ENCODE data around the gene NDE1. TPM values are rescaled to one million over a fixed set of nuclear protein-coding genes. Genes with fewer than 3 reads are reported as not detected.
"Not testable (repeated sequence)": the region's sequence is repeated elsewhere in the genome, so short reads cannot be mapped to it uniquely, and the experiment has no call there.

Gene NDE1
- polyA plus RNA-seq, 1 of the 3 experiments (the other 2 are of a cell fraction): 27.9 TPM

DNA sequence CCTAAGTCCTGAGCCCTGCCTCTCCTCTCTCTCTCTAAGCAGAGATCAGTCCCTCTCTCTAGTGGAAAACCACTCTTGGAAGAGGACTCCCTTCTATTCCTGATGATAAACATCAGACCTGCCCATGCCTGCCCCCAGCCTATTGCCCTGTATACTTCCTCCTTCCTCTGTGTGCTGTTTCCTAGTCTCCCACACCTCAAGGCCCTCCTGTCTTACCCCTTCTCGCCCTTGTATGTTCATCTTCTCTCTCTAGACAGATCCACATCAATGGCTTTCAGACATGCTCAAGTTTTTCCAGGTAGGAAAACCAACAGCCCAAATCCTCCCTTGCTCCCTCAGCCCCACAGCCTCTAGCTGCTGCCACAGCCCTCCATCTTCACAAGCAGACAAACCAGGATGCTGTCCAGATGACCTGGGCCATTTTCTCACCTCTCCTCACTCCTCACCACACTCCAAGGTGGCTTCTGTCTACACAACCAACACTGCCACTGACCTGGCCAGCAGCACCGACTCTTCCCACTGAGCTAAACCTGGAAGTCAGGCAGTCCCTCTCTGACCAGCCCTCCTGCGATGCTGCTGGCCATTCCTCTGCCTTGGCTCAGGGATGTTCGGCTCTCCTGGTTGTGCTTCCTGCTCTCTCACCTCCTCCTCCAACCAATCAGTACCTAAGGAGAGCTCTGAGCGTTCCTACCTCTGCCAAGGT is 43.4 kb upstream of the NDE1 start:
- no peaks in the 10 kb centered on the region for H3K9me3 ChIP-seq
- no peak overlapping the region for H3K9ac ChIP-seq
- CTCF ChIA-PET: interaction anchor here (1.0 to 1.5 kb wide), 2 partner anchors 37 to 179 kb away, joined by 4 read pairs; no protein-coding TSS in a partner anchor
- TF ChIP-seq RFX5 (IDR thresholded peaks at IDR 0.05; ENCODE audit: low read length) (no peak), TEAD4 (IDR thresholded peaks at IDR 0.05; ENCODE audit: borderline replicate concordance, insufficient read depth) (no peak), RXRA (IDR thresholded peaks at IDR 0.05; ENCODE audit: borderline replicate concordance, low read depth) (no peak), RCOR1 (IDR thresholded peaks at IDR 0.05; ENCODE audit: low read length) (no peak), FOXJ3 (CRISPR knock-in tag; IDR thresholded peaks at IDR 0.05) (no peak), GABPA (IDR thresholded peaks at IDR 0.05; ENCODE audit: low read depth) (no peak), SMC3 (IDR thresholded peaks at IDR 0.05; ENCODE audit: low read depth, low read length) (no peak), FOXM1 (IDR thresholded peaks at IDR 0.05; ENCODE audit: low read depth) (no peak)
- TF ChIP-seq, protein P1, sequence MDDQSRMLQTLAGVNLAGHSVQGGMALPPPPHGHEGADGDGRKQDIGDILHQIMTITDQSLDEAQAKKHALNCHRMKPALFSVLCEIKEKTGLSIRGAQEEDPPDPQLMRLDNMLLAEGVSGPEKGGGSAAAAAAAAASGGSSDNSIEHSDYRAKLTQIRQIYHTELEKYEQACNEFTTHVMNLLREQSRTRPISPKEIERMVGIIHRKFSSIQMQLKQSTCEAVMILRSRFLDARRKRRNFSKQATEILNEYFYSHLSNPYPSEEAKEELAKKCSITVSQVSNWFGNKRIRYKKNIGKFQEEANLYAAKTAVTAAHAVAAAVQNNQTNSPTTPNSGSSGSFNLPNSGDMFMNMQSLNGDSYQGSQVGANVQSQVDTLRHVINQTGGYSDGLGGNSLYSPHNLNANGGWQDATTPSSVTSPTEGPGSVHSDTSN (IDR thresholded peaks at IDR 0.05): no peak
- TF ChIP-seq, protein P2, sequence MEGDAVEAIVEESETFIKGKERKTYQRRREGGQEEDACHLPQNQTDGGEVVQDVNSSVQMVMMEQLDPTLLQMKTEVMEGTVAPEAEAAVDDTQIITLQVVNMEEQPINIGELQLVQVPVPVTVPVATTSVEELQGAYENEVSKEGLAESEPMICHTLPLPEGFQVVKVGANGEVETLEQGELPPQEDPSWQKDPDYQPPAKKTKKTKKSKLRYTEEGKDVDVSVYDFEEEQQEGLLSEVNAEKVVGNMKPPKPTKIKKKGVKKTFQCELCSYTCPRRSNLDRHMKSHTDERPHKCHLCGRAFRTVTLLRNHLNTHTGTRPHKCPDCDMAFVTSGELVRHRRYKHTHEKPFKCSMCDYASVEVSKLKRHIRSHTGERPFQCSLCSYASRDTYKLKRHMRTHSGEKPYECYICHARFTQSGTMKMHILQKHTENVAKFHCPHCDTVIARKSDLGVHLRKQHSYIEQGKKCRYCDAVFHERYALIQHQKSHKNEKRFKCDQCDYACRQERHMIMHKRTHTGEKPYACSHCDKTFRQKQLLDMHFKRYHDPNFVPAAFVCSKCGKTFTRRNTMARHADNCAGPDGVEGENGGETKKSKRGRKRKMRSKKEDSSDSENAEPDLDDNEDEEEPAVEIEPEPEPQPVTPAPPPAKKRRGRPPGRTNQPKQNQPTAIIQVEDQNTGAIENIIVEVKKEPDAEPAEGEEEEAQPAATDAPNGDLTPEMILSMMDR (IDR thresholded peaks at IDR 0.05): no peak
- TF ChIP-seq, protein P3, sequence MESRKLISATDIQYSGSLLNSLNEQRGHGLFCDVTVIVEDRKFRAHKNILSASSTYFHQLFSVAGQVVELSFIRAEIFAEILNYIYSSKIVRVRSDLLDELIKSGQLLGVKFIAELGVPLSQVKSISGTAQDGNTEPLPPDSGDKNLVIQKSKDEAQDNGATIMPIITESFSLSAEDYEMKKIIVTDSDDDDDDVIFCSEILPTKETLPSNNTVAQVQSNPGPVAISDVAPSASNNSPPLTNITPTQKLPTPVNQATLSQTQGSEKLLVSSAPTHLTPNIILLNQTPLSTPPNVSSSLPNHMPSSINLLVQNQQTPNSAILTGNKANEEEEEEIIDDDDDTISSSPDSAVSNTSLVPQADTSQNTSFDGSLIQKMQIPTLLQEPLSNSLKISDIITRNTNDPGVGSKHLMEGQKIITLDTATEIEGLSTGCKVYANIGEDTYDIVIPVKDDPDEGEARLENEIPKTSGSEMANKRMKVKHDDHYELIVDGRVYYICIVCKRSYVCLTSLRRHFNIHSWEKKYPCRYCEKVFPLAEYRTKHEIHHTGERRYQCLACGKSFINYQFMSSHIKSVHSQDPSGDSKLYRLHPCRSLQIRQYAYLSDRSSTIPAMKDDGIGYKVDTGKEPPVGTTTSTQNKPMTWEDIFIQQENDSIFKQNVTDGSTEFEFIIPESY (IDR thresholded peaks at IDR 0.05; ENCODE audit: borderline replicate concordance, low read depth): no peak
- H3K4me3 ChIP-seq (ENCODE audit: low read depth in 2 of 2, low read length in 1 of 2): no peak overlapping the region
- peaks cover 48 to 85% of the 10 kb centered on the region in 2 experiments for H3K36me3 ChIP-seq (replicated peaks in 1 of 2; ENCODE audit: control insufficient read depth in 1 of 2, insufficient read depth in 2 of 2, low read length in 1 of 2)
- no peaks in the 10 kb centered on the region; the same call in 1 of the 2 replicates for H4K20me1 ChIP-seq (ENCODE audit: insufficient read depth)
- no peaks in the 10 kb centered on the region for H3F3A ChIP-seq (replicated peaks; ENCODE audit: insufficient read depth)
- H3K4me1 ChIP-seq (ENCODE audit: control insufficient read depth in 1 of 2, insufficient read depth in 2 of 2, low read depth in 1 of 2, low read length in 1 of 2): no peaks in the 10 kb centered on the region
- H3K27ac ChIP-seq (ENCODE audit: low read depth in 2 of 2, low read length in 1 of 2): no peak overlapping the region
- H3K79me2 ChIP-seq (ENCODE audit: insufficient read depth): no peaks in the 10 kb centered on the region
- WGBS (ENCODE audit: low lambda C conversion rate): 92% methylated on average over 5 of the region's 5 CpGs
- no peaks in the 10 kb centered on the region for H3K27me3 ChIP-seq (ENCODE audit: insufficient read depth)
- no peaks in the 10 kb centered on the region for H3K9me2 ChIP-seq
- H2AFZ ChIP-seq (ENCODE audit: low read depth): no peak overlapping the region
- POLR2A ChIA-PET: no interaction called here
- DNase-seq: no peak
- H3K4me2 ChIP-seq: no peak overlapping the region

DNA sequence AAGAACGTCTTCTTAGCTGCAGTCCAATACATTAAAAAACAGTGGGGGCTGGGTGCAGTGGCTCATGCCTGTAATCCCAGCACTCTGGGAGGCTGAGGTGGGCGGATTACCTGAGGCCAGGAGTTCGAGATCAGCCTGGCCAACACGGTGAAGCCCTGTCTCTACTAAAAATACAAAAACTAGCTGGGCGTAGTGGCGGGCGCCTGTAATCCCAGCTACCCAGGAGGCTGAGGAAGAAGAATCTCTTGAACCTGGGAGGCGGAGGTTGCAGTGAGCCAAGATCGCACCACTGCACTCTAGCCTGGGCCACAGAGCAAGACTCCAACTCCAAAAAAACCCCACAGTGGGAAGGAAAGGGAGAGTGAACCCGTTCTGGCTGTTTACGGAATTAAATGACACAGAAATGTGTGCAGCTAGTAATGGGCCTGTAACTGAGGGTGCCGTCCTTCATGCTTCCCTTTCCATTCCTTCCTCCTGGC is 42.8 kb upstream of the NDE1 start:
- not testable (repeated sequence) for H4K20me1 ChIP-seq (ENCODE audit: insufficient read depth); H3K27ac ChIP-seq (ENCODE audit: low read depth in 2 of 2, low read length in 1 of 2); H3K9me3 ChIP-seq; DNase-seq; H3K4me2 ChIP-seq; H3K9me2 ChIP-seq; H3F3A ChIP-seq (replicated peaks; ENCODE audit: insufficient read depth); H3K4me3 ChIP-seq (ENCODE audit: low read depth in 2 of 2, low read length in 1 of 2); H3K27me3 ChIP-seq (ENCODE audit: insufficient read depth); H3K4me1 ChIP-seq (ENCODE audit: control insufficient read depth in 1 of 2, insufficient read depth in 2 of 2, low read depth in 1 of 2, low read length in 1 of 2); H3K9ac ChIP-seq; H2AFZ ChIP-seq (ENCODE audit: low read depth); H3K79me2 ChIP-seq (ENCODE audit: insufficient read depth)
- CTCF ChIA-PET: interaction anchor here (1.0 to 1.5 kb wide), 2 partner anchors 37 to 179 kb away, joined by 4 read pairs; no protein-coding TSS in a partner anchor
- peaks cover 51 to 85% of the 10 kb centered on the region in 2 experiments for H3K36me3 ChIP-seq (replicated peaks in 1 of 2; ENCODE audit: control insufficient read depth in 1 of 2, insufficient read depth in 2 of 2, low read length in 1 of 2)
- POLR2A ChIA-PET: interaction anchor here (1.2 kb wide), 1 partner anchor 14 kb away, joined by 3 read pairs; no protein-coding TSS in a partner anchor
- WGBS (ENCODE audit: low lambda C conversion rate): 98% methylated on average over 12 of the region's 12 CpGs

Data from SK-N-SH (cell line).